ENCODE measurements around the gene ACOXL. TPM values are rescaled to one million over a fixed set of nuclear protein-coding genes. Genes with fewer than 3 reads are reported as not detected.

Gene ACOXL
- total and polyA plus RNA-seq, 10 of the 15 experiments (the other 5 are each of a cell fraction or from before 2014, with no cell fraction given): 0.05 to 1.3 (median 0.71) TPM

- TF ChIP-seq, protein P1, sequence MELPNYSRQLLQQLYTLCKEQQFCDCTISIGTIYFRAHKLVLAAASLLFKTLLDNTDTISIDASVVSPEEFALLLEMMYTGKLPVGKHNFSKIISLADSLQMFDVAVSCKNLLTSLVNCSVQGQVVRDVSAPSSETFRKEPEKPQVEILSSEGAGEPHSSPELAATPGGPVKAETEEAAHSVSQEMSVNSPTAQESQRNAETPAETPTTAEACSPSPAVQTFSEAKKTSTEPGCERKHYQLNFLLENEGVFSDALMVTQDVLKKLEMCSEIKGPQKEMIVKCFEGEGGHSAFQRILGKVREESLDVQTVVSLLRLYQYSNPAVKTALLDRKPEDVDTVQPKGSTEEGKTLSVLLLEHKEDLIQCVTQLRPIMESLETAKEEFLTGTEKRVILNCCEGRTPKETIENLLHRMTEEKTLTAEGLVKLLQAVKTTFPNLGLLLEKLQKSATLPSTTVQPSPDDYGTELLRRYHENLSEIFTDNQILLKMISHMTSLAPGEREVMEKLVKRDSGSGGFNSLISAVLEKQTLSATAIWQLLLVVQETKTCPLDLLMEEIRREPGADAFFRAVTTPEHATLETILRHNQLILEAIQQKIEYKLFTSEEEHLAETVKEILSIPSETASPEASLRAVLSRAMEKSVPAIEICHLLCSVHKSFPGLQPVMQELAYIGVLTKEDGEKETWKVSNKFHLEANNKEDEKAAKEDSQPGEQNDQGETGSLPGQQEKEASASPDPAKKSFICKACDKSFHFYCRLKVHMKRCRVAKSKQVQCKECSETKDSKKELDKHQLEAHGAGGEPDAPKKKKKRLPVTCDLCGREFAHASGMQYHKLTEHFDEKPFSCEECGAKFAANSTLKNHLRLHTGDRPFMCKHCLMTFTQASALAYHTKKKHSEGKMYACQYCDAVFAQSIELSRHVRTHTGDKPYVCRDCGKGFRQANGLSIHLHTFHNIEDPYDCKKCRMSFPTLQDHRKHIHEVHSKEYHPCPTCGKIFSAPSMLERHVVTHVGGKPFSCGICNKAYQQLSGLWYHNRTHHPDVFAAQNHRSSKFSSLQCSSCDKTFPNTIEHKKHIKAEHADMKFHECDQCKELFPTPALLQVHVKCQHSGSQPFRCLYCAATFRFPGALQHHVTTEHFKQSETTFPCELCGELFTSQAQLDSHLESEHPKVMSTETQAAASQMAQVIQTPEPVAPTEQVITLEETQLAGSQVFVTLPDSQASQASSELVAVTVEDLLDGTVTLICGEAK (IDR thresholded peaks at IDR 0.05; ENCODE audit: borderline replicate concordance): no peak
- TF ChIP-seq, protein P2, sequence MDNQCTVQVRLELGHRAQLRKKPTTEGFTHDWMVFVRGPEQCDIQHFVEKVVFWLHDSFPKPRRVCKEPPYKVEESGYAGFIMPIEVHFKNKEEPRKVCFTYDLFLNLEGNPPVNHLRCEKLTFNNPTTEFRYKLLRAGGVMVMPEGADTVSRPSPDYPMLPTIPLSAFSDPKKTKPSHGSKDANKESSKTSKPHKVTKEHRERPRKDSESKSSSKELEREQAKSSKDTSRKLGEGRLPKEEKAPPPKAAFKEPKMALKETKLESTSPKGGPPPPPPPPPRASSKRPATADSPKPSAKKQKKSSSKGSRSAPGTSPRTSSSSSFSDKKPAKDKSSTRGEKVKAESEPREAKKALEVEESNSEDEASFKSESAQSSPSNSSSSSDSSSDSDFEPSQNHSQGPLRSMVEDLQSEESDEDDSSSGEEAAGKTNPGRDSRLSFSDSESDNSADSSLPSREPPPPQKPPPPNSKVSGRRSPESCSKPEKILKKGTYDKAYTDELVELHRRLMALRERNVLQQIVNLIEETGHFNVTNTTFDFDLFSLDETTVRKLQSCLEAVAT (IDR thresholded peaks at IDR 0.05): no peak
- TF ChIP-seq SREBF1 (IDR thresholded peaks at IDR 0.05; ENCODE audit: low read length): no peak
- TF ChIP-seq PKNOX1 (IDR thresholded peaks at IDR 0.05): no peak
- TF ChIP-seq ZNF384 (IDR thresholded peaks at IDR 0.05; ENCODE audit: borderline replicate concordance, low read depth, low read length): no peak
- TF ChIP-seq, protein P3, sequence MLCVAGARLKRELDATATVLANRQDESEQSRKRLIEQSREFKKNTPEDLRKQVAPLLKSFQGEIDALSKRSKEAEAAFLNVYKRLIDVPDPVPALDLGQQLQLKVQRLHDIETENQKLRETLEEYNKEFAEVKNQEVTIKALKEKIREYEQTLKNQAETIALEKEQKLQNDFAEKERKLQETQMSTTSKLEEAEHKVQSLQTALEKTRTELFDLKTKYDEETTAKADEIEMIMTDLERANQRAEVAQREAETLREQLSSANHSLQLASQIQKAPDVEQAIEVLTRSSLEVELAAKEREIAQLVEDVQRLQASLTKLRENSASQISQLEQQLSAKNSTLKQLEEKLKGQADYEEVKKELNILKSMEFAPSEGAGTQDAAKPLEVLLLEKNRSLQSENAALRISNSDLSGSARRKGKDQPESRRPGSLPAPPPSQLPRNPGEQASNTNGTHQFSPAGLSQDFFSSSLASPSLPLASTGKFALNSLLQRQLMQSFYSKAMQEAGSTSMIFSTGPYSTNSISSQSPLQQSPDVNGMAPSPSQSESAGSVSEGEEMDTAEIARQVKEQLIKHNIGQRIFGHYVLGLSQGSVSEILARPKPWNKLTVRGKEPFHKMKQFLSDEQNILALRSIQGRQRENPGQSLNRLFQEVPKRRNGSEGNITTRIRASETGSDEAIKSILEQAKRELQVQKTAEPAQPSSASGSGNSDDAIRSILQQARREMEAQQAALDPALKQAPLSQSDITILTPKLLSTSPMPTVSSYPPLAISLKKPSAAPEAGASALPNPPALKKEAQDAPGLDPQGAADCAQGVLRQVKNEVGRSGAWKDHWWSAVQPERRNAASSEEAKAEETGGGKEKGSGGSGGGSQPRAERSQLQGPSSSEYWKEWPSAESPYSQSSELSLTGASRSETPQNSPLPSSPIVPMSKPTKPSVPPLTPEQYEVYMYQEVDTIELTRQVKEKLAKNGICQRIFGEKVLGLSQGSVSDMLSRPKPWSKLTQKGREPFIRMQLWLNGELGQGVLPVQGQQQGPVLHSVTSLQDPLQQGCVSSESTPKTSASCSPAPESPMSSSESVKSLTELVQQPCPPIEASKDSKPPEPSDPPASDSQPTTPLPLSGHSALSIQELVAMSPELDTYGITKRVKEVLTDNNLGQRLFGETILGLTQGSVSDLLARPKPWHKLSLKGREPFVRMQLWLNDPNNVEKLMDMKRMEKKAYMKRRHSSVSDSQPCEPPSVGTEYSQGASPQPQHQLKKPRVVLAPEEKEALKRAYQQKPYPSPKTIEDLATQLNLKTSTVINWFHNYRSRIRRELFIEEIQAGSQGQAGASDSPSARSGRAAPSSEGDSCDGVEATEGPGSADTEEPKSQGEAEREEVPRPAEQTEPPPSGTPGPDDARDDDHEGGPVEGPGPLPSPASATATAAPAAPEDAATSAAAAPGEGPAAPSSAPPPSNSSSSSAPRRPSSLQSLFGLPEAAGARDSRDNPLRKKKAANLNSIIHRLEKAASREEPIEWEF (IDR thresholded peaks at IDR 0.05; ENCODE audit: insufficient replicate concordance, low read depth, low read length): no peak
- TF ChIP-seq, protein P4, sequence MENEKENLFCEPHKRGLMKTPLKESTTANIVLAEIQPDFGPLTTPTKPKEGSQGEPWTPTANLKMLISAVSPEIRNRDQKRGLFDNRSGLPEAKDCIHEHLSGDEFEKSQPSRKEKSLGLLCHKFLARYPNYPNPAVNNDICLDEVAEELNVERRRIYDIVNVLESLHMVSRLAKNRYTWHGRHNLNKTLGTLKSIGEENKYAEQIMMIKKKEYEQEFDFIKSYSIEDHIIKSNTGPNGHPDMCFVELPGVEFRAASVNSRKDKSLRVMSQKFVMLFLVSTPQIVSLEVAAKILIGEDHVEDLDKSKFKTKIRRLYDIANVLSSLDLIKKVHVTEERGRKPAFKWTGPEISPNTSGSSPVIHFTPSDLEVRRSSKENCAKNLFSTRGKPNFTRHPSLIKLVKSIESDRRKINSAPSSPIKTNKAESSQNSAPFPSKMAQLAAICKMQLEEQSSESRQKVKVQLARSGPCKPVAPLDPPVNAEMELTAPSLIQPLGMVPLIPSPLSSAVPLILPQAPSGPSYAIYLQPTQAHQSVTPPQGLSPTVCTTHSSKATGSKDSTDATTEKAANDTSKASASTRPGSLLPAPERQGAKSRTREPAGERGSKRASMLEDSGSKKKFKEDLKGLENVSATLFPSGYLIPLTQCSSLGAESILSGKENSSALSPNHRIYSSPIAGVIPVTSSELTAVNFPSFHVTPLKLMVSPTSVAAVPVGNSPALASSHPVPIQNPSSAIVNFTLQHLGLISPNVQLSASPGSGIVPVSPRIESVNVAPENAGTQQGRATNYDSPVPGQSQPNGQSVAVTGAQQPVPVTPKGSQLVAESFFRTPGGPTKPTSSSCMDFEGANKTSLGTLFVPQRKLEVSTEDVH (IDR thresholded peaks at IDR 0.05; ENCODE audit: low read depth, partially characterized antibody): no peak
- no peak for TF ChIP-seq ZNF622 (IDR thresholded peaks at IDR 0.05)
- TF ChIP-seq BCL11A (IDR thresholded peaks at IDR 0.05; ENCODE audit: low read depth, low read length): peak; percentile 74
- no peak for TF ChIP-seq IRF5 (IDR thresholded peaks at IDR 0.05; ENCODE audit: borderline replicate concordance)
- no peak for TF ChIP-seq TBL1XR1 (IDR thresholded peaks at IDR 0.05; ENCODE audit: low read depth, low read length)
These were observed 434.9 kb downstream of the ACOXL start (continued) for GRCh38 chr2:111167076-111167862.

Measured in GM12878 (cell line).